ENCODE data around the gene SLC35F2. TPM values are rescaled to one million over a fixed set of nuclear protein-coding genes. Genes with fewer than 3 reads are reported as not detected.

SLC35F2 gene
- total RNA-seq, 1 donor from 2014 or later, result 22.6 TPM

Other genes with a start within 250 kb of the SLC35F2 start
- gene SLN, start 146.7 kb downstream of the SLC35F2 start, total RNA-seq, result 8.3 TPM
- gene RAB39A, start 69.7 kb upstream of the SLC35F2 start, total RNA-seq, result 47.7 TPM
- gene CUL5, start 150.1 kb upstream of the SLC35F2 start, total RNA-seq, result 119 TPM

All from occipital lobe (tissue), 1 donor.